GM19438 (cell line): ENCODE data around the gene UFD1.

Source experiments
- ATAC-seq: cut with Tn5 transposase; IDR thresholded peaks from one replicate; pipeline ENCODE4 v1.9.1; 2021; ENCODE audit warnings: low read depth; ENCODE audit not compliant: unreplicated experiment

UFD1 gene

DNA sequence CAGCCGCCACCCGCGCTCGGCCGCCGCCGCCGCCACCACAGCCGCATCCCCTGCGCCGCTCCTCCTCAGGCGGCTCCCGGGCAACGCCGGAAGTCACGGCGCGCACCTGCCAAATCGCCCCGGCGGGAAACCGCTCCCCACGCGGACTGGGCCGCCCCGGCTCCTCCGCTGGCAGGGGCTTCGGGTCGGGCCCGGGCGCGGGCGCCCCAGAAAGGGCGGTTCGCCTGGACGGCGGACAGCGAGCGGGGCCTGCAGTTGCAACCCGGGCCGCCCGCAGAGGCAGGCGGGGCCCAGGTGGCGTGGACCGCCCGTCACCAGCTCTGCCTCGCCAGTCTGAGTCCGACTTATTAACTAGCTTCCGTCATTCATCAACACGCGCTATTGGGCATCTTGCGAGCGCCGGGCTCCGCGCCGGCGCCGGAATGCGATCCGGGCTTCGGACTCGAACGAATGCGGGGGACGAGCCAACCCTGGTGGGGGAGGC is 47.3 kb downstream of the UFD1 start, which contains the start of gene HIRA:
Gene HIRA (minus strand): TSS at position 85 of the 484 bp plus-strand sequence. CDS start 257 bp downstream, outside the sequence.
- ATAC-seq, result peak; percentile 49

- ATAC-seq, result no peak
Measured at GRCh38 chr22:19430890-19431541, 48.0 kb downstream of the UFD1 start.

DNA sequence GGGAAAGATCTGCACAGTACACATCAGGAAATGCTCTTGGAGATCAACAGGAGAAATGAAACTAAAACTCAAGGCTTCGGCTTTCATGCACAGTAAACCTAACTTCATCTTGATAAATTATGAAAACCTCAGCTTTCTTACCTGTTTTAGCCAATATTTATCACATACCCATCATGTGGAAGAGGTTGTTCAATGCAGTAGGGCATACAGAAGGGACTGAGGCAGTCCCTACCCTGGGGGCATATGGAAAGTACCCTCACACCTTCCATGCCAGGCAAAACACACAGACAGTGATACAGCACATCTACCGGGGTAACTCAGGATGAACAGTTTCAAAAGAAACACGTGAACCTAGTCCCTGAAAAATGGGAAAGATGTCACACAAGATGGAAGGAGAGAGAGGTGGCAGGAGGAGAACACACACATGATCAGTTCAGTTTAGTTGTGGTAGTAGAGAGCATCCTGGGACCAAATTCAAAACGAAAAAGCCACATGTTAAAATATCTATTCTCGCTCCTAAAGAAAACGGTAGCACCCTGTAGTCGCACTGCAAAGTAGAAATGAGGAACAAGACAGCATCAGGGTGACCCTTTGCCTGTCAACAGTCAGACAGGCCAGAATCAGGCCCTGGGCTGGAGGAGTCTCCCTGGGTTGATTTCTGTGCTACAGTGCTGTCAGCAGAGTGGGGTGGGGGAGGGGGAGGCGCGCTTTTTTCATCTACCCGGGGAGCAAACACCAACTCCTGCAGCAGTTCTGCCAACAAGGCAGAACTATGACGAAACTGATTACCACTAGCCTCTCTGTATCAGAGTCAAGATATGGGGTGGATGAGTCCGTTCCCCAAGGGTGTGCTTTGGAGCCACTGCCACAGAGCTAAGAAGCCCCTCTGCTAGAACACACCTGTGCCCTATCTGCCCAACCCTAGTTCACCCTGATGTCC is 48.8 kb downstream of the UFD1 start:
- no peak for ATAC-seq

DNA sequence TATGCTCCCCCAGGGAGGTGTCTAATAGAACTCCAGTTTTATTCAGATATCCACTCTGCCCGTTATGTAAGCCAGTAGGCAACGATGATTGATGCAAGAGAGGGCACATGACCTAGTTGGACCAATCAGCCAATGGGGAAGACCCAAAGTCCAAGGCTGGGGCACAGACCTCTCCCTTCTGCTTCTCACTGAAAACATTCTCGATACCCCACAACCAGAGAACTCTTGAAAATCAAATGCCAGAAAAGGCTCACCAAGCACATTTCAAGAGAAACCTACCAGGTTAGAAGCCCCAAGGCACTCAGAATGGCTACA is 54.9 kb downstream of the UFD1 start:
- no peak for ATAC-seq

- no peak for ATAC-seq
Measured at GRCh38 chr22:19422440-19423301, 56.3 kb downstream of the UFD1 start.

- ATAC-seq, result no peak
Measured at GRCh38 chr22:19420321-19420720, 58.7 kb downstream of the UFD1 start.

DNA sequence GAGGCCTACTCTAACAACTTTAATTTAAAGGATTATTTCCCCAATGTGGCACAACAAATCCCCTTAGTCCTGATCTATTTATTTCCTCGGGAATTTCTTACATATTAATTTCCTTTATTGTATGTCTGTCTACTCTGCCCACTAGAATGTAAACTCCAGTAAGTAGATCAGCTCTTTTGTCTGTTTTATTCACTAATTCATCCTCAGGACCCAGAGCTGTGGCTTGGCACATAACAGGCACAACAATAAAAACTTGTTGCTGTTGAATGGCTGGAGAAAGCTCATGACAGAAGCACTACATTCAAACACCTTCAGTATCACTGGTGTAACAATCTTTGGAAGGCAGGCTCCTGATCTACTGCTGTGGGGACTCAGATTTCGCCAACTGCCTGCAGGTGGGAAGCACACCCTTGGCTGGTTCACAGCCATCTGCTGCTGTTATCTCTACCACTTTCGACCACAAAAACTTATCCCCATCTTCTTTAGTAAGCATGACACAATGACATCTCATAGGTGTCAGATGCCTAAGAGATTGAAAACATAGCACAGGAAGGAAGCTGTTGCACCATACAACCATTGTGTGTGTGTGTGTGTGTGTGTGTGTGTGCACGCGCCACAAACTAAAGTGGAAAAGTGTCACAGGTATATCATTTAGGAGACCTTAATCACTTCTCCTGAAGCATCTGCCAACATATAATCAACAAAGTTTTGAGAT is 59.4 kb downstream of the UFD1 start:
- no peak for ATAC-seq

GRCh38 chr22:19419086-19419463 is 59.9 kb downstream of the UFD1 start:
- no peak for ATAC-seq

DNA sequence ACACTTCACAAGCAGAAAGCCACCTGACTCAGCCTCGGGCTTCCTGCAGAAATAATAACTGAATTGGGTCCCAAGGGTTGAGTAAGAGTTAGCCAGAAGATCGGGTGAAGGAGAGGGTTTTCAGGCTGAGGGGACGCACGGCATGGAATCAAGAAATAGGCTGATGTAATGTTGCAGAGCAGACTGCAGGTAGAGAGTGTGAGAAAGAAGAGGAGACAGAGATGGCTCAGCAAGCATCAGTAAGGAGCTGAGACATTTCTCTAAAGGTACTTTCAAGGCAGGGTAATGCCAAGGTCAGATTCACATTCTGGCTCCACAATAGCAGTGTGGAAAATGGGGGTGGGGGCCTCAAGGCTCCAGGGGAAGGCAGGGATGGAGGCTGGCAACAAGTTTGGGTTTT is 66.1 kb downstream of the UFD1 start:
- ATAC-seq, result no peak

- ATAC-seq, result no peak
Measured at GRCh38 chr22:19412478-19412877, 66.5 kb downstream of the UFD1 start.

DNA sequence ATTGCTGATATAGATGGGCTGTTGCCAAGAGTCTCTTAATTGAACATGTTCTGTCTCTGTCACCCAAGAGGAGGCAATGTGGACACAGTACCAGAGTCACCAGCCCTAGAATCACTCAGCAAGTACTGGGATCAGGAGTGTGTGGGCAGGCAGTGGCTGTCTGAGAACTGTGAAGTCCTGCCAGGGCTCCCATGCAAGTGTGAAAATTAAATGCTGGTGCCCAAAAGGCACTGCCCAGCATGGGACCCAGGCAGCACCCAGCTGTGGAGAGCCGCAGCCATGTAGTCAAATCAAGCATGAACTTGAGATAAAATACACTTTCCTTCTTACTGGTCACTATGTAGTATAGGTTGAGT is 67.3 kb downstream of the UFD1 start:
- ATAC-seq, result no peak

- no peak for ATAC-seq
Measured at GRCh38 chr22:19410941-19411689, 67.9 kb downstream of the UFD1 start.

GRCh38 chr22:19407649-19408606 is 71.1 kb downstream of the UFD1 start:
- ATAC-seq, result no peak

GRCh38 chr22:19406846-19407245 is 72.1 kb downstream of the UFD1 start:
- ATAC-seq, result no peak

GRCh38 chr22:19406281-19406811 is 72.6 kb downstream of the UFD1 start:
- ATAC-seq, result no peak

DNA sequence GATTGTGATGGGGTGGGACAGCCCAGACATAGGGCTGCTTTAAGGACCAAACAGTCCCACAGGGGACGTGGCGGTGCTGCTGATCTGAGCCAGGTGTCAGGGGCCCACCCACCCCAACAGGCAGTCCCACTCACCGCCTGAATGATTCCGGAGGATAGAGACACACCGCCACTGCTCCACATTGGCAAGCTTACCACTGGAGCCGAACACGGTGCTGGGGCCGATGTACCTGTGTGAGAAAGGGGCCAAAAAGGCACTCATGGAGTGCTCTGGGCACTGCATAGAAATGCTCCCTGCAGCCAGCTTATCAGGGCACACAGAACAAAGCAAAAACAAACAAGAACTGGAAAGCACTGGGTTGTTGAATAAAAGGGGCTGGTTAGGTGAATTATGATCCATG is 73.3 kb downstream of the UFD1 start:
- no peak for ATAC-seq

GRCh38 chr22:19405133-19405532 is 73.9 kb downstream of the UFD1 start:
- no peak for ATAC-seq

GRCh38 chr22:19404676-19405075 is 74.3 kb downstream of the UFD1 start:
- no peak for ATAC-seq
